K562 (cell line): Measurements from ENCODE around the gene KLKB1.

Experiments
- CBX5 ChIP-seq: IDR thresholded peaks from 2 replicates; pipeline ENCODE4 v1.6.1; 2014; ENCODE audit warnings: low read depth, borderline replicate concordance
- HDGF ChIP-seq: fragments of 450-650 bp; IDR thresholded peaks from 2 replicates; pipeline ENCODE4 v1.6.1; 2016
- KAT8 ChIP-seq: fragments of 450-650 bp; IDR thresholded peaks from 2 replicates; pipeline ENCODE4 v1.6.1; 2016; ENCODE audit warnings: low read depth, mild to moderate bottlenecking
- KDM2B ChIP-seq: fragments of 250-450 bp; sonication (Bioruptor Pico); IDR thresholded peaks from 2 replicates; pipeline ENCODE4 v1.8.0; 2021; ENCODE audit warnings: mild to moderate bottlenecking, moderate library complexity
- MAFF ChIP-seq: IDR thresholded peaks from 2 replicates; pipeline ENCODE4 v1.6.1; 2012; ENCODE audit warnings: low read length, improper control_type of control experiment
- NFIC ChIP-seq: fragments of 450-650 bp; IDR thresholded peaks from 2 replicates; pipeline ENCODE4 v1.6.1; 2017; ENCODE audit warnings: mild to moderate bottlenecking, inconsistent platforms
- POLR2A ChIP-seq: fragments of 450-650 bp; conservative IDR thresholded peaks from 2 replicates; pipeline ENCODE4 v1.6.1; 2016
- POU5F1 ChIP-seq: fragments of 150-350 bp; IDR thresholded peaks from 2 replicates; pipeline ENCODE4 v1.6.1; 2014; ENCODE audit warnings: borderline replicate concordance, low read length, low read depth, mild to moderate bottlenecking; ENCODE audit not compliant: partially characterized antibody
- ZBTB33 ChIP-seq: sonication (generic); formaldehyde crosslinking; IDR thresholded peaks from 2 replicates; pipeline ENCODE4 v1.8.1; 2023; ENCODE audit warnings: mild to moderate bottlenecking, missing genetic modification reagents
- ZBTB7A ChIP-seq: IDR thresholded peaks from 2 replicates; pipeline ENCODE4 v1.6.1; 2011; ENCODE audit warnings: low read depth, mild to moderate bottlenecking, low read length, moderate library complexity, borderline replicate concordance; ENCODE audit not compliant: control insufficient read depth
- ZFX ChIP-seq: sonication (generic); formaldehyde crosslinking; IDR thresholded peaks from 2 replicates; pipeline ENCODE4 v1.8.0; 2022; ENCODE audit warnings: mild to moderate bottlenecking, missing genetic modification reagents, moderate library complexity
- ZNF174 ChIP-seq: fragments of 250-450 bp; sonication (Bioruptor Pico); IDR thresholded peaks from 2 replicates; pipeline ENCODE4 v1.4.0; 2020; ENCODE audit warnings: mild to moderate bottlenecking
- ZNF197 ChIP-seq: fragments of 200-800 bp; sonication (Bioruptor generic); IDR thresholded peaks from 2 replicates; pipeline ENCODE4 v1.6.1; 2016; ENCODE audit warnings: low read depth, missing genetic modification characterization, missing compliant biosample characterization

- no peak for TF ChIP-seq ZBTB7A
- no peak for TF ChIP-seq POLR2A
- TF ChIP-seq NFIC = no peak
- TF ChIP-seq ZNF197 (CRISPR knock-in tag) = no peak
- TF ChIP-seq KAT8 = no peak
- no peak for TF ChIP-seq ZFX (CRISPR knock-in tag)
- TF ChIP-seq MAFF = no peak
- TF ChIP-seq HDGF = no peak
- TF ChIP-seq CBX5 = no peak
- TF ChIP-seq KDM2B = no peak
- TF ChIP-seq ZNF174 = no peak
- TF ChIP-seq POU5F1 = no peak
- TF ChIP-seq ZBTB33 (CRISPR knock-in tag) = no peak
Observed at GRCh38 chr4:186203406-186203805, 23.9 kb upstream of the KLKB1 start.
